ENCODE results near the gene TMTC3.

The TMTC3 gene

GRCh38 chr12:88228720-88229119 is 86.6 kb downstream of the TMTC3 start:
- no peak for DNase-seq

DNA sequence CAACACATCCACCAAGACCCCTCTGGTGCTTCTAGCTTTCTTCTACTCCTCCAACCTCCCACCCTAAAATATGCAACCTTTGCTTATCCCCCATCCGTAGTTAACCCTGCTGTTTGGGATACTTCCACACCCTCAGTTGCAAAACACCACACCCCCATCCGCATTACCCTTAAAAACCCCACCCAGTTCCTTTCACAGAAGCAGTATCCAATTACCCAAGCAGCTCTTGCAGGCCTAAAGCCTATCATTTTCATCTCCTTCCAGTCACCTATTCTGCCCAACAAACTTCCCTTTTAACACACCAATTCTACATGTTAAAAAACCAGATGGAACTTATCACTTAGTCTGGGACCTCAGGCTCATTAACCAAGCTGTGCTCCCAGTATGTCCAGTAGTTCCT is 88.2 kb downstream of the TMTC3 start:
- DNase-seq = no peak

GRCh38 chr12:88235183-88235833 is 93.2 kb downstream of the TMTC3 start:
- no peak for DNase-seq

DNA sequence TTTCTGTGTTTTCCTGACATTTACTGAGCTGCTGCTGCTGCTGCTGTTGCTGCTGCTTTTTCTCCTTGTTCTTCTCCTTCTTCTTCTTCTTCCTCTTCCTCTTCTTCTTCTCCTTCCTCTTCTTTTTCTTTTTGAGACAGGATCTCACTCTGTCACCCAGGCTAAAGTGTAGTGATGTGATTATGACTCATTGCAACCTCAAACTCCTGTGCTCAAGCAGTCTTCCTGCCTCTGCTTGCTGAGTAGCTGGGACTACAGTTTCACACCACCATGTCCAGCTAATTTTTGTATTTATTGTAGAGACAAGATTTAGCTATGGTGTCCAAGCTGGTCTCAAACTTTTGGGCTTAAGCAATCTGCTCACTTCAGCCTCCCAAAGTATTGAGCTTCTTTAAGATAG is 95.8 kb downstream of the TMTC3 start:
- no peak for DNase-seq

DNA sequence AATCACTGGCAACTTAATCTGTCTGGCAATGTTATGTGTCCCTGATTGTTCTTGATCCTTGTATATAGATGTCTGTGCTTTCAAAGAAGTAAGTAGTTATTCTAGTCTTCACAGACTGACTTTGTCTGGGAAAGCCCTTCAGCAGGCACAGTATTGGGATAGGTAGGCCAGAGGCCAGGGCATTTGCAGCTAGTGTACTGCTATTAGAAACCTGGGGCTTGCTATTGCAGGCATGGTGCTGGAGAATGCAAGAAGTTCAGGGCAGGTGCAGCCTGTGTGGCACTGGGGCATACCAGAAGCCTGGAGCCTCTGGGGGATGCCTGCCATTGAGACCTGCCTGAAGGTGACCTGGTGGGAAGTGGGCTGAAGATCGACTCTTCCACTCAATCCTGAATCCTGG is 96.3 kb downstream of the TMTC3 start:
- DNase-seq = no peak

DNA sequence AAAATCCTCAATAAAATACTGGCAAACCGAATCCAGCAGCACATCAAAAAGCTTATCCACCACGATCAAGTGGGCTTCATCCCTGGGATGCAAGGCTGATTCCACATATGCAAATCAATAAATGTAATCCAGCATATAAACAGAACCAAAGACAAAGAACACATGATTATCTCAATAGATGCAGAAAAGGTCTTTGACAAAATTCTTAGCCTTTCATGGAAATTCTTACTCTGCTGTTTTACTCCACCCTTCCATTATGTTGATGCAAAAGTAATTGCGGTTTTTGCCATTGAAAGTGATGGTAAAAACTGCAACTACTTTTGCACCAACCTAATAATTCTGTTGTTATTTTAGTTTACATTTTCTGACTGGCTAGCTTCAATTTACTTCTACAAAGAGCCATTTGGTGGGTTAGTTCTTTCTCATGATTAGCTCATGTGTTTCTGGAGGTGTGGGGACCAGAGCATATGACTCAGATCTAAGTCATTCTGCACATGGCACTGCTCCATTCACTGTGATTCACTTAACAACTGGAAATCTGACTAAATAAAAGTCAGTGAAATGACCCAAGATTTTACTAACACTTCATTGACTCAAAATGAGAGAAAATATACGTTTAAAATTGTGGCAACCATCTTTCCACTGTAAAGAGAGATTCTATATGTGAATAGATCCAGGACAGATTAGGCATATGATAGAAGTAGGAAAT is 99.9 kb downstream of the TMTC3 start:
- no peak for DNase-seq

DNA sequence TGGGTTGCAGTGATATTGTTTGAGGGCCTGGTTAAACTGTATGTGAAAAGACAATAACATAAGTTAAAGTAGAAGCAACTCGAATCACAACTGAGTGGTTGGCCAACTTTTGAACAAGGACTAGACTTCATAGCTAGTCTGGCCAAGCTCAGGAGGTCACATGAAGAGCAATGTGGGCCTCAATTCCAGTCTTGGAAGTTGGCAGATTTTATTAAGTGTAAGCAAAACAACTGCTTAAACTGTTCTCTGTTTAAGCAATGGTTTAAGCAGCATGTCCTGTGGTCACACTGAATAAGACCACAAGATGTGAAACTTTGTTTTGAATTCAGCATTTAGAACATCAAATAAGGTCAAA is 100.4 kb downstream of the TMTC3 start:
- no peak for DNase-seq

DNA sequence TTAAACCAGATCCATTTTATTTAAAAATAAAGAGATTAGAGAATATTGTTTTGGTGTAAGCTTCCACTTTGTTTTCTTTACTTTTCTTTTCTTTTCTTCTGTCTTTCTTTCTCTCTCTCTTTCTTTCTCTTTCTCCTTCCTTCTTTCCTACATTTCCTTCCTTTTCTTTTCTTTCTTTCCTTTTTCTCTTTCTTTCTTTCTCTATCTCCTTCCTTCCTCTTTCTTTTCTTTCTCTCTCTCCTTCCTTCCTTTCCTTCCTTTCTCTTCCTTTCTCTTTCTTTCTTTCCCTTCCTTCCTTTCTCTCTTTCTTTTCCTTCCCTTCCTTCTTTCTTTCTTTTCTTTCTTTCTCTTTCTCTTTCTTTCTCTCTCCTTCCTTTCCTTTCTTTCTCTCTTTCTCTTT is 100.8 kb downstream of the TMTC3 start:
- no peak for DNase-seq

DNA sequence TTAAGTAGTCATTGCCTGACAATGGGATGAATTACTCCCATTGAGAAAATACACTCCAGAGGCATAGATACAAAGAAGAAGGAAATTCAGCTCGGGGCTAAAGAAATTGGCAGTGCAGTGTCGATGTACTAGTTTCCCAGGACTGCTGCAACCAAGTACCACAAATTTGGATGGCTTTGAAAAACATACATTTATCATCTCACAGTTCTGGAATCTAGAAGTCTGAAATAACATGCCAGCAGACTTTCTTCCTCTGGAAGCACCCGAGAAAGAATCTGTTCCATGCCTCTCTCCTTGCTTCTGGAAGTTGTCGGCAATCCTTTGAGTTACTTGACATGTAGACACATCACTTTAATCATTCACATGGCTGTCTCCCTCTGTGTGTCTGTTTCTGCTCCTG is 101.9 kb downstream of the TMTC3 start:
- DNase-seq = no peak

- no peak for DNase-seq
Observed at GRCh38 chr12:88245905-88246304, 103.8 kb downstream of the TMTC3 start.

DNA sequence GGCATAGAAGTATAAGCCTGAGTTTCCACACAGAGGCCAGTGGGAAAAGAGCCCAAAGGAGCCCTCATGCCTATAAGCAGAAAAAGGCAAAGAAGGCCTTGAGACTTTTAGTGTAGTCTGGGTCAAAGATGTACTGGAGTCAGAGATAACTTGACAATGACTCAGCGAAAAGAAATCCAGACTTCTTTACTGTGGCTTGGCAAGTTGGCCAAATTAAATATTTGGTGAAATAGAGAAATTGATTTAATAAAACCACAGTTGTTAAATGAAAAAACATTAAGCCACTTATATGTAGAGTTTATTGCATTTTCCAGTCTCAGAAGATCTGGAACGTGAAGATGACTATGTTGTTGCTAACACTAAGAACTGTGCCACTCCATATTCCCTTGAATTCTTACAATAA is 105.1 kb downstream of the TMTC3 start:
- DNase-seq = no peak

- DNase-seq = no peak
Observed at GRCh38 chr12:88248606-88249005, 106.5 kb downstream of the TMTC3 start.

Measured in right forelimb (tissue), 1 donor.